ENCODE results near the gene ELFN1.

ELFN1 gene

GRCh38 chr7:1664711-1665548 is 5.1 kb upstream of the ELFN1 start:
- Histone ChIP-seq H3K9ac (ENCODE audit: low read depth, low read length) (peak overlapping the region; percentile 58), H3K36me3 (ENCODE audit: insufficient read depth, low read length) (no peaks in the 10 kb centered on the region), H2AFZ (ENCODE audit: low read depth, low read length) (peak overlapping the region; percentile 75), H3K4me3 (ENCODE audit: low read depth in 1 of 2, low read length in 2 of 2) (peak overlapping the region; percentile 68 to 72), H4K20me1 (ENCODE audit: insufficient read depth, low read length) (peaks cover 14% of the 10 kb centered on the region), H3K9me3 (ENCODE audit: insufficient read depth, low read length, severe bottlenecking) (no peaks in the 10 kb centered on the region), H3K27me3 (ENCODE audit: insufficient read depth, low read length, poor library complexity) (peaks cover 21% of the 10 kb centered on the region), H3K79me2 (ENCODE audit: insufficient read depth, low read length) (peaks cover 30% of the 10 kb centered on the region), H3K4me2 (ENCODE audit: insufficient read depth, low read length) (peak overlapping the region; percentile 84), H3K27ac (ENCODE audit: low read length) (peak overlapping the region; percentile 66; the same call in 1 of the 2 replicates), H3K4me1 (ENCODE audit: insufficient read depth, low read length) (peaks cover 44% of the 10 kb centered on the region)
- TF ChIP-seq EZH2 (IDR thresholded peaks at IDR 0.05; ENCODE audit: borderline replicate concordance, low read depth, low read length, severe bottlenecking) (no peak), CTCF (IDR thresholded peaks at IDR 0.05; ENCODE audit: borderline replicate concordance, extremely low read depth, low read length, poor library complexity, severe bottlenecking) (peak; percentile 78)
- ATAC-seq (ENCODE audit: insufficient read depth, low read depth) (peak; percentile 62), DNase-seq (peak; percentile 80)

DNA sequence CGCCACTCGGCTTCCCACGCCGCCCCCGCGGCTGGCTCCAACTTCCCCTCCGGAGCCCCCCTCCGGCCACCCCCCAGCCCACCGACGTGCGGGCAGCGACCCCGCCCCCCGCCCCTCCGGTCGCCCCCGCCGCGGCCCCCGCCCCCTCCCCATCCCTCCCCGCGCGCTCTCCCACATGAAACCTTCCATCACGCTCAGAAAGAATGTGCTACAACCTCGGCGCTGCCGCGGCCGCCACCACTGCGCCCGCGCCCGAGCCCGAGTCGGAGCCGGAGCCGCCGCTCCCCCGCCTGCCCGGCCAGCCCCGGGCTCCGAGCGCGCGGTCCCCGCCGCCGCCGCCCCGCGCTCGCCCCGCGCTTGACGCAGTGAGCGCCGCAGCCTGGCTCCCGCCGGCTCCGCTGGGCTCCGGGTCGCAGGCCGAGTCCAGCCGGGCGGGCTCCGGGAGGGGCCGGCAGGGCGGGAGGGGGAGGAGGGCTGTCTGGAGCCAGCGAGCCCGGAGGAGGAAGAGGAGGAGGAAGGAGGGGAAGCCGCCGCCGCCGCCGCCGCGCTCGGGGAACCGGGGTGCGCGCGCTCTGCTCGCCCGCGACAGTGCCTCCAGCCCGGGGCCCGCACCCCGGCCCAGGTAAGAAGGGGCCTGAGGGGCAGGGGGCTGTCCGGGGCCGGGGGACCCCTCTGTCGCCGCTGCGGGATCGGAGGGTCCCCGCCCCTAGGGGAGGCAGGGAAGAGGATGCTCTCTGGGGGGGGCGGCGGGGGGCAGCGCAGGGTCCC is 4.3 kb upstream of the ELFN1 start:
- peak overlapping the region; percentile 58 for H3K9ac ChIP-seq (ENCODE audit: low read depth, low read length)
- H3K4me3 ChIP-seq (ENCODE audit: low read depth in 1 of 2, low read length in 2 of 2) = peak overlapping the region; percentile 68 to 72; a peak in 3 of 4 replicates
- DNase-seq = peak; percentile 48
- peaks cover 44% of the 10 kb centered on the region for H3K4me1 ChIP-seq (ENCODE audit: insufficient read depth, low read length)
- peaks cover 14% of the 10 kb centered on the region for H4K20me1 ChIP-seq (ENCODE audit: insufficient read depth, low read length)
- TF ChIP-seq CTCF (IDR thresholded peaks at IDR 0.05; ENCODE audit: borderline replicate concordance, extremely low read depth, low read length, poor library complexity, severe bottlenecking) (no peak), EZH2 (IDR thresholded peaks at IDR 0.05; ENCODE audit: borderline replicate concordance, low read depth, low read length, severe bottlenecking) (no peak)
- H3K9me3 ChIP-seq (ENCODE audit: insufficient read depth, low read length, severe bottlenecking) = no peaks in the 10 kb centered on the region
- no peaks in the 10 kb centered on the region for H3K36me3 ChIP-seq (ENCODE audit: insufficient read depth, low read length)
- H2AFZ ChIP-seq (ENCODE audit: low read depth, low read length) = no peak overlapping the region; the same call in 1 of the 2 replicates
- ATAC-seq (ENCODE audit: insufficient read depth, low read depth) = peak; percentile 33
- peaks cover 21% of the 10 kb centered on the region for H3K27me3 ChIP-seq (ENCODE audit: insufficient read depth, low read length, poor library complexity)
- H3K27ac ChIP-seq (ENCODE audit: low read length) = no peak overlapping the region; the same call in 1 of the 2 replicates
- H3K79me2 ChIP-seq (ENCODE audit: insufficient read depth, low read length) = peaks cover 30% of the 10 kb centered on the region
- H3K4me2 ChIP-seq (ENCODE audit: insufficient read depth, low read length) = peak overlapping the region; percentile 84

- peak; percentile 6; the same call in 2 of the 3 replicates for ATAC-seq (ENCODE audit: insufficient read depth, low read depth)
- TF ChIP-seq EZH2 (IDR thresholded peaks at IDR 0.05; ENCODE audit: borderline replicate concordance, low read depth, low read length, severe bottlenecking) (no peak), CTCF (IDR thresholded peaks at IDR 0.05; ENCODE audit: borderline replicate concordance, extremely low read depth, low read length, poor library complexity, severe bottlenecking) (no peak)
- peaks cover 21% of the 10 kb centered on the region for H3K27me3 ChIP-seq (ENCODE audit: insufficient read depth, low read length, poor library complexity)
These were observed 3.7 kb upstream of the ELFN1 start for GRCh38 chr7:1666317-1666822.

More at GRCh38 chr7:1666317-1666822, 3.7 kb upstream of the ELFN1 start:
- Histone ChIP-seq H2AFZ (ENCODE audit: low read depth, low read length) (no peak overlapping the region; the same call in 1 of the 2 replicates), H3K4me3 (ENCODE audit: low read depth in 1 of 2, low read length in 2 of 2) (peak overlapping the region; percentile 65 to 72), H4K20me1 (ENCODE audit: insufficient read depth, low read length) (peaks cover 19% of the 10 kb centered on the region), H3K4me1 (ENCODE audit: insufficient read depth, low read length) (peaks cover 44% of the 10 kb centered on the region), H3K9me3 (ENCODE audit: insufficient read depth, low read length, severe bottlenecking) (no peaks in the 10 kb centered on the region), H3K79me2 (ENCODE audit: insufficient read depth, low read length) (peaks cover 33% of the 10 kb centered on the region), H3K4me2 (ENCODE audit: insufficient read depth, low read length) (peak overlapping the region; percentile 84), H3K27ac (ENCODE audit: low read length) (peak overlapping the region; percentile 40; the same call in 1 of the 2 replicates), H3K36me3 (ENCODE audit: insufficient read depth, low read length) (no peaks in the 10 kb centered on the region), H3K9ac (ENCODE audit: low read depth, low read length) (peak overlapping the region; percentile 58)
- DNase-seq = no peak

All from DND-41 (cell line).